ENCODE data around the gene PITX1.

The PITX1 gene

GRCh38 chr5:135067587-135067986, 33.6 kb upstream of the PITX1 start:
- H3K4me2 ChIP-seq (ENCODE audit: low read depth, low read length, poor library complexity, severe bottlenecking), result no peak overlapping the region

GRCh38 chr5:135066781-135067180, 32.8 kb upstream of the PITX1 start:
- no peaks in the 10 kb centered on the region for H3K9me2 ChIP-seq (replicated peaks; ENCODE audit: insufficient read depth, low read length)
- no peak overlapping the region for H3K4me3 ChIP-seq (ENCODE audit: insufficient read depth, low read length, poor library complexity, severe bottlenecking)
- H3K79me2 ChIP-seq (ENCODE audit: insufficient read depth, low read length), result no peaks in the 10 kb centered on the region
- H4K20me1 ChIP-seq (ENCODE audit: low read depth, low read length), result no peaks in the 10 kb centered on the region
- no peaks in the 10 kb centered on the region for H3F3A ChIP-seq (ENCODE audit: insufficient read depth)
- no peak overlapping the region for H3K27ac ChIP-seq (ENCODE audit: low read depth, low read length)
- no peak for TF ChIP-seq CTCF (IDR thresholded peaks at IDR 0.05; ENCODE audit: insufficient read depth, low read length, poor library complexity, severe bottlenecking)
- no peak for TF ChIP-seq EZH2phosphoT487 (conservative IDR thresholded peaks at IDR 0.05; ENCODE audit: low read length)
- H3K4me2 ChIP-seq (ENCODE audit: low read depth, low read length, poor library complexity, severe bottlenecking), result no peak overlapping the region
- H3K27me3 ChIP-seq (ENCODE audit: low read length), result no peaks in the 10 kb centered on the region
- no peak overlapping the region for H2AFZ ChIP-seq (ENCODE audit: low read depth, low read length, severe bottlenecking)
- H3K9me3 ChIP-seq (ENCODE audit: insufficient read depth, low read length), result no peaks in the 10 kb centered on the region
- no peaks in the 10 kb centered on the region for H3K36me3 ChIP-seq (ENCODE audit: low read length)
- no peak overlapping the region for H3K9ac ChIP-seq (ENCODE audit: low read length)

More at GRCh38 chr5:135067587-135067986, 33.6 kb upstream of the PITX1 start:
- TF ChIP-seq EZH2phosphoT487 (conservative IDR thresholded peaks at IDR 0.05; ENCODE audit: low read length) (no peak), CTCF (IDR thresholded peaks at IDR 0.05; ENCODE audit: insufficient read depth, low read length, poor library complexity, severe bottlenecking) (no peak)
- Histone ChIP-seq H3K9ac (ENCODE audit: low read length) (peak overlapping the region; percentile 1; the same call in 1 of the 2 replicates), H3K79me2 (ENCODE audit: insufficient read depth, low read length) (no peaks in the 10 kb centered on the region), H3K27me3 (ENCODE audit: low read length) (no peaks in the 10 kb centered on the region), H3K9me3 (ENCODE audit: insufficient read depth, low read length) (no peaks in the 10 kb centered on the region), H3K4me3 (ENCODE audit: insufficient read depth, low read length, poor library complexity, severe bottlenecking) (no peak overlapping the region), H4K20me1 (ENCODE audit: low read depth, low read length) (no peaks in the 10 kb centered on the region), H3F3A (ENCODE audit: insufficient read depth) (no peaks in the 10 kb centered on the region), H3K9me2 (replicated peaks; ENCODE audit: insufficient read depth, low read length) (no peaks in the 10 kb centered on the region), H3K36me3 (ENCODE audit: low read length) (no peaks in the 10 kb centered on the region), H3K27ac (ENCODE audit: low read depth, low read length) (no peak overlapping the region), H2AFZ (ENCODE audit: low read depth, low read length, severe bottlenecking) (peak overlapping the region; percentile 2)

GRCh38 chr5:135065306-135066265, 31.6 kb upstream of the PITX1 start:
- no peaks in the 10 kb centered on the region for H4K20me1 ChIP-seq (ENCODE audit: low read depth, low read length)
- H2AFZ ChIP-seq (ENCODE audit: low read depth, low read length, severe bottlenecking), result no peak overlapping the region
- H3K27ac ChIP-seq (ENCODE audit: low read depth, low read length), result no peak overlapping the region
- no peaks in the 10 kb centered on the region for H3F3A ChIP-seq (ENCODE audit: insufficient read depth)
- TF ChIP-seq EZH2phosphoT487 (conservative IDR thresholded peaks at IDR 0.05; ENCODE audit: low read length) (no peak), CTCF (IDR thresholded peaks at IDR 0.05; ENCODE audit: insufficient read depth, low read length, poor library complexity, severe bottlenecking) (no peak)
- no peaks in the 10 kb centered on the region for H3K9me3 ChIP-seq (ENCODE audit: insufficient read depth, low read length)
- no peaks in the 10 kb centered on the region for H3K79me2 ChIP-seq (ENCODE audit: insufficient read depth, low read length)
- no peaks in the 10 kb centered on the region for H3K9me2 ChIP-seq (replicated peaks; ENCODE audit: insufficient read depth, low read length)
- no peak overlapping the region for H3K4me3 ChIP-seq (ENCODE audit: insufficient read depth, low read length, poor library complexity, severe bottlenecking)
- H3K36me3 ChIP-seq (ENCODE audit: low read length), result no peaks in the 10 kb centered on the region
- no peak overlapping the region for H3K4me2 ChIP-seq (ENCODE audit: low read depth, low read length, poor library complexity, severe bottlenecking)
- H3K27me3 ChIP-seq (ENCODE audit: low read length), result no peaks in the 10 kb centered on the region
- H3K9ac ChIP-seq (ENCODE audit: low read length), result no peak overlapping the region
